Upper lobe of left lung (tissue), 6 donors: ENCODE results near the gene AOC2. TPM values are rescaled to one million over a fixed set of nuclear protein-coding genes. Genes with fewer than 3 reads are reported as not detected.
A peak's percentile ranks its signal among the peaks of the same experiment; 100 is the strongest.

Experiments
- ATAC-seq, 2 donors: fragments of 200-7000 bp; cut with Tn5 transposase; one replicate each; pipeline ENCODE4 v1.9.1; 2022; ENCODE audit warnings: mild to moderate bottlenecking in 2 of 2, moderate library complexity in 2 of 2; ENCODE audit not compliant: low FRiP score in 2 of 2
- DNase-seq, 2 donors: peaks; one replicate each; pipeline ENCODE4 v3.0.0-alpha.2; 2019 to 2020
- H3K27ac ChIP-seq, 4 donors: fragments of 200-600 bp; sonication (generic); one replicate each; pipeline ENCODE4 v1.5.1; 2016 to 2019
- H3K27me3 ChIP-seq, 4 donors: fragments of 200-600 bp; sonication (generic); one replicate each; pipeline ENCODE4 v1.5.1; 2017 to 2019
- H3K36me3 ChIP-seq, 4 donors: fragments of 200-600 bp; sonication (generic); one replicate each; pipeline ENCODE4 v1.5.1; 2016 to 2019
- H3K4me1 ChIP-seq, 4 donors: fragments of 200-600 bp; sonication (generic); one replicate each; pipeline ENCODE4 v1.5.1; 2018 to 2019
- H3K4me3 ChIP-seq, 4 donors: fragments of 200-600 bp; sonication (generic); one replicate each; pipeline ENCODE4 v1.5.1; 2017 to 2019; ENCODE audit warnings: mild to moderate bottlenecking in 2 of 4, moderate library complexity in 1 of 4
- H3K9me3 ChIP-seq, 4 donors: fragments of 200-600 bp; sonication (generic); one replicate each; pipeline ENCODE4 v1.5.1; 2018 to 2019
- EP300 ChIP-seq, 4 donors: sonication (generic); formaldehyde crosslinking; IDR thresholded peaks; one replicate each; pipeline ENCODE4 v1.5.1; 2017; ENCODE audit warnings: antibody characterized with exemption in 4 of 4, control low read depth in 2 of 4
- POLR2A ChIP-seq, 4 donors: fragments of 450-650 bp; IDR thresholded peaks; one replicate each; pipeline ENCODE4 v1.5.1; 2016 to 2017; ENCODE audit warnings: antibody characterized with exemption in 4 of 4, mild to moderate bottlenecking in 2 of 4
- POLR2AphosphoS5 ChIP-seq, 2 donors: sonication (generic); formaldehyde crosslinking; IDR thresholded peaks; one replicate each; pipeline ENCODE4 v1.5.1; 2017; ENCODE audit warnings: antibody characterized with exemption in 2 of 2
- WGBS, 2 donors: methylation state at CpG; one replicate each; pipeline ENCODE4 v1.1.5; 2017 to 2018; 5-methylcytosine and 5-hydroxymethylcytosine counted together
- total RNA-seq, 6 donors: library from RNA; depleted of rRNA in 4 of 6; stranded (reverse); fragments of >200 nt in 4 of 6; gene quantifications; one replicate each; pipeline versions ENCODE4 v1.1.0 to v1.2.1, GENCODE V29; 2016 to 2021
- TF ChIP-seq, protein P1 (sequence below), 6 experiments: fragments of 450-650 bp in 4 of 6; fragments of 200-600 bp in 2 of 6; sonication (generic) in 2 of 6; IDR thresholded peaks; one replicate each; pipeline ENCODE4 v1.5.1; 2016 to 2019; ENCODE audit warnings: antibody characterized with exemption in 6 of 6
- donor health status: DM: no; HTN: no; CAD: no; lungs with moderate emphysema.
- donor health status: DM: no; HTN: yes; CAD: no; lungs with severe emphysema.

The AOC2 gene, protein sequence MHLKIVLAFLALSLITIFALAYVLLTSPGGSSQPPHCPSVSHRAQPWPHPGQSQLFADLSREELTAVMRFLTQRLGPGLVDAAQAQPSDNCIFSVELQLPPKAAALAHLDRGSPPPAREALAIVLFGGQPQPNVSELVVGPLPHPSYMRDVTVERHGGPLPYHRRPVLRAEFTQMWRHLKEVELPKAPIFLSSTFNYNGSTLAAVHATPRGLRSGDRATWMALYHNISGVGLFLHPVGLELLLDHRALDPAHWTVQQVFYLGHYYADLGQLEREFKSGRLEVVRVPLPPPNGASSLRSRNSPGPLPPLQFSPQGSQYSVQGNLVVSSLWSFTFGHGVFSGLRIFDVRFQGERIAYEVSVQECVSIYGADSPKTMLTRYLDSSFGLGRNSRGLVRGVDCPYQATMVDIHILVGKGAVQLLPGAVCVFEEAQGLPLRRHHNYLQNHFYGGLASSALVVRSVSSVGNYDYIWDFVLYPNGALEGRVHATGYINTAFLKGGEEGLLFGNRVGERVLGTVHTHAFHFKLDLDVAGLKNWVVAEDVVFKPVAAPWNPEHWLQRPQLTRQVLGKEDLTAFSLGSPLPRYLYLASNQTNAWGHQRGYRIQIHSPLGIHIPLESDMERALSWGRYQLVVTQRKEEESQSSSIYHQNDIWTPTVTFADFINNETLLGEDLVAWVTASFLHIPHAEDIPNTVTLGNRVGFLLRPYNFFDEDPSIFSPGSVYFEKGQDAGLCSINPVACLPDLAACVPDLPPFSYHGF
- total RNA-seq, result 1 to 10 TPM; 1.5 to 5.2 (median 2.9) TPM

DNA sequence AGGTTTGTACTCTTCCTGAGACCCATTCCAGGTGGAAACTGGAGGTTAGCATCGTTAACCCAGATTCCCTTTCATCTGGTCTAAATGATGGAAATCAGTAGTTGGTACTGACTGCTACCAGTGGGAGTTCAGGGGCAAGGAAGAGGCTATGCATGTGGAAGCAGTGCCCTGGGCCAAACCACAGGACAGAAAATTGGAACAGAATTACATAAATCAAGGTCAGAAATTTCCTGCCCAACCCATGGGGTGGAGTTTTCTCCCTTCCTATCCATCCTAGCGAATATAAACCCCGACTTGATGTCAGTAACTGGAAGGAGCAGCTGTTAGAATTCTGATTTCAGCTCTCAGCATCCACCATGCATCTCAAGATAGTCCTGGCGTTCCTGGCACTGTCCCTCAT lies at the start of gene AOC2:
Gene AOC2 (plus strand): TSS at position 310 of the 400 bp plus-strand sequence. CDS start 47 bp downstream, at position 357.
- Histone ChIP-seq H3K27me3 (no peaks in the 10 kb centered on the region), H3K27ac (peak within 1 kb of the TSS; percentile 57 to 77 (median 74)), H3K4me1 (peaks cover 34 to 46% (median 35%) of the 10 kb centered on the region in 4 donors), H3K4me3 (no peak within 1 kb of the TSS), H3K36me3 (peaks cover 19 to 68% (median 56%) of the 10 kb centered on the region in 4 donors), H3K9me3 (no peaks in the 10 kb centered on the region)
- DNase-seq (no peak), ATAC-seq (no peak)
- WGBS, 2 donors, result 52 to 58% methylated on average over 4 of the region's 4 CpGs
- TF ChIP-seq EP300 (IDR thresholded peaks at IDR 0.05), result no peak

DNA sequence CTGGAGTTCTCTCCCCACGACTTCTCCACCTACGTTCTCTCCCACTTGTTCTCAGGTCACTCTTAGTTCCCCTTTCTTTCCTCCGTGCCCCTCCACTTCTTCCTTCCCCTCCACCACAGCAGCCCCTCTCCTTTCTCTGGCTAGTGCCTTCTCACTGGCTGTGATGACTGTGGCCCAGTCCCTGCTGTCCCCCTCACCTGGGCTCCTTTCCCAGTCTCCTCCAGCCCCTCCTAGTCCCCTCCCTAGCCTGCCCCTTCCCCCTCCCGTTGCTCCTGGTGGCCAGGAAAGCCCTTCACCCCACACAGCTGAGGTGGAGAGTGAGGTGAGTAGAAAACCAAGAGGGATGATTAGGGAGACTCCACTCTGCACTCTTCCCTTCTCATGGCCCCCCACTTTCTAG lies 49.3 kb upstream of the AOC2 start:
- Histone ChIP-seq H3K36me3 (peaks cover 0 to 8% (median 0%) of the 10 kb centered on the region in 4 donors), H3K27me3 (no peaks in the 10 kb centered on the region), H3K4me3 (no peak overlapping the region), H3K9me3 (no peaks in the 10 kb centered on the region), H3K27ac (no peak overlapping the region), H3K4me1 (peaks cover 18 to 24% (median 22%) of the 10 kb centered on the region in 4 donors)
- WGBS, 2 donors, result 28 to 68% methylated on average over 4 of the region's 4 CpGs
- TF ChIP-seq POLR2AphosphoS5 (IDR thresholded peaks at IDR 0.05) (no peak), EP300 (IDR thresholded peaks at IDR 0.05) (no peak), POLR2A (IDR thresholded peaks at IDR 0.05) (no peak)
- TF ChIP-seq, protein P1, sequence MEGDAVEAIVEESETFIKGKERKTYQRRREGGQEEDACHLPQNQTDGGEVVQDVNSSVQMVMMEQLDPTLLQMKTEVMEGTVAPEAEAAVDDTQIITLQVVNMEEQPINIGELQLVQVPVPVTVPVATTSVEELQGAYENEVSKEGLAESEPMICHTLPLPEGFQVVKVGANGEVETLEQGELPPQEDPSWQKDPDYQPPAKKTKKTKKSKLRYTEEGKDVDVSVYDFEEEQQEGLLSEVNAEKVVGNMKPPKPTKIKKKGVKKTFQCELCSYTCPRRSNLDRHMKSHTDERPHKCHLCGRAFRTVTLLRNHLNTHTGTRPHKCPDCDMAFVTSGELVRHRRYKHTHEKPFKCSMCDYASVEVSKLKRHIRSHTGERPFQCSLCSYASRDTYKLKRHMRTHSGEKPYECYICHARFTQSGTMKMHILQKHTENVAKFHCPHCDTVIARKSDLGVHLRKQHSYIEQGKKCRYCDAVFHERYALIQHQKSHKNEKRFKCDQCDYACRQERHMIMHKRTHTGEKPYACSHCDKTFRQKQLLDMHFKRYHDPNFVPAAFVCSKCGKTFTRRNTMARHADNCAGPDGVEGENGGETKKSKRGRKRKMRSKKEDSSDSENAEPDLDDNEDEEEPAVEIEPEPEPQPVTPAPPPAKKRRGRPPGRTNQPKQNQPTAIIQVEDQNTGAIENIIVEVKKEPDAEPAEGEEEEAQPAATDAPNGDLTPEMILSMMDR (IDR thresholded peaks at IDR 0.05), result no peak
- DNase-seq (no peak), ATAC-seq (no peak)

DNA sequence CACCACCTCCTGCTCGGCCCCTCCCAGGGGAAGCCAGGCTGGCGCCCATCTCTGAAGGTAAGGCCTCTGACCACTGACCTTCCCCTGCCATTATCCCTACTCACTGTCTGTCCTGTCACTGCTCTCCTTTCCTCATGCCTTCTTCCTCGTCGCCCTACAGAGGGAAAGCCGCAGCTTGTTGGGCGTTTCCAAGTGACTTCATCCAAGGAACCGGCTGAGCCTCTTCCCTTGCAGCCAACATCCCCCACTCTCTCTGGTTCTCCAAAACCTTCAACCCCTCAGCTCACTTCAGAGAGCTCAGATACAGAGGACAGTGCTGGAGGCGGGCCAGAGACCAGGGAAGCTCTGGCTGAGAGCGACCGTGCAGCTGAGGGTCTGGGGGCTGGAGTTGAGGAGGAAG lies 48.9 kb upstream of the AOC2 start:
- H3K36me3 ChIP-seq, result peaks cover 0 to 8% (median 0%) of the 10 kb centered on the region in 4 donors
- no peaks in the 10 kb centered on the region for H3K9me3 ChIP-seq
- TF ChIP-seq, protein P1 (IDR thresholded peaks at IDR 0.05), result no peak
- TF ChIP-seq EP300 (IDR thresholded peaks at IDR 0.05) (no peak), POLR2A (IDR thresholded peaks at IDR 0.05) (no peak), POLR2AphosphoS5 (IDR thresholded peaks at IDR 0.05) (no peak)
- no peak overlapping the region for H3K4me3 ChIP-seq
- H3K27ac ChIP-seq, result no peak overlapping the region
- no peak for DNase-seq
- 83 to 88% methylated on average over 10 of the region's 10 CpGs for WGBS, 2 donors
- ATAC-seq, result no peak
- no peaks in the 10 kb centered on the region for H3K27me3 ChIP-seq
- peaks cover 18 to 24% (median 22%) of the 10 kb centered on the region in 4 donors for H3K4me1 ChIP-seq

DNA sequence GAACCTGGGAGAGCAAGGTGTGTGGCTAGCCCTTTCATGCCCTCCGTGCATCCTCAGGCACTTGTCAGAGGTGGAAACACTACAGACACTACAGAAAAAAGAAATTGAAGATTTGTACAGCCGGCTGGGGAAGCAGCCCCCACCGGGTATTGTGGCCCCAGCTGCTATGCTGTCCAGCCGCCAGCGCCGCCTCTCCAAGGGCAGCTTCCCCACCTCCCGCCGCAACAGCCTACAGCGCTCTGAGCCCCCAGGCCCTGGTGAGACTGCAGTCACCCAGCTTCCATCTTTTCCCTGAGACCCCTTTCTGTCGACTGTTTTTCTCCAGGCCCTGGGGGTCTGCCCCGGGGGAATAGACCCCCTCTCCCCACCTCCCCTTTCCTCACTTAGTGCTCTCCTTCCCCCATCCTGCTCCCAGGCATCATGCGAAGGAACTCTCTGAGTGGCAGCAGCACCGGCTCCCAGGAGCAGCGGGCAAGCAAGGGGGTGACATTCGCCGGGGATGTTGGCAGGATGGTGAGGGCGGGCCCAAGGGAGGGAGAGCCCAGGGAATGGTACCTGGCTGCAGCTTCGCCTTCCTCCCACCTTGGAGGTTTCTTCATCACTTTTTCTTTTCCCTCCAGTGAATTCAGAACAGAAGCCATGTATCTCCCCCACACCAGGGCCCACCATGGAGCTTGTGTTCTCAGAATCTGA lies 48.2 kb upstream of the AOC2 start:
- no peaks in the 10 kb centered on the region for H3K9me3 ChIP-seq
- DNase-seq, result peak in 1 of 2 donors; percentile 61
- H3K27ac ChIP-seq, result no peak overlapping the region
- H3K36me3 ChIP-seq, result peaks cover 0 to 8% (median 0%) of the 10 kb centered on the region in 4 donors
- no peak overlapping the region for H3K4me3 ChIP-seq
- H3K27me3 ChIP-seq, result no peaks in the 10 kb centered on the region
- WGBS, 2 donors, result 90 to 92% methylated on average over 14 to 18 of the region's 18 CpGs
- TF ChIP-seq EP300 (IDR thresholded peaks at IDR 0.05) (no peak), POLR2AphosphoS5 (IDR thresholded peaks at IDR 0.05) (no peak), POLR2A (IDR thresholded peaks at IDR 0.05) (no peak)
- TF ChIP-seq, protein P1 (IDR thresholded peaks at IDR 0.05), result no peak
- no peak for ATAC-seq
- peaks cover 18 to 24% (median 22%) of the 10 kb centered on the region in 4 donors for H3K4me1 ChIP-seq
